PC-9 (cell line): ENCODE results near the gene CTU1. TPM values are rescaled to one million over a fixed set of nuclear protein-coding genes. Genes with fewer than 3 reads are reported as not detected.

ENCODE experiments used
- BruUV-seq: library from RNA; stranded (reverse); fragments of 400-500 nt; replicated peaks from 2 replicates; lab custom pipeline; 2021; lab: Mats Ljungman, UMichigan
- CTCF ChIA-PET: fragments of 300-600 bp; sonication (Branson Sonifier 250); formaldehyde crosslinking; loops from one replicate; lab custom pipeline; 2022; ENCODE audit warnings: antibody characterized with exemption; lab: Charles Lee
- POLR2A ChIA-PET: fragments of 300-600 bp; sonication (Branson Sonifier 250); formaldehyde crosslinking; loops from one replicate; lab custom pipeline; 2022; ENCODE audit warnings: antibody characterized with exemption; ENCODE audit not compliant: unreplicated experiment; lab: Charles Lee
- DNase-seq, 2 experiments: peaks; one replicate each; pipeline versions ENCODE4 v3.0.0 to v3.0.0-alpha.2; 2015 to 2022; ENCODE audit warnings: mixed read lengths in 1 of 2
- H2AFZ ChIP-seq: fragments of 200-600 bp; sonication (generic); 2 replicates; pipeline ENCODE4 v1.8.1; 2017; ENCODE audit warnings: antibody characterized with exemption
- H3F3A ChIP-seq: fragments of 200-600 bp; sonication (generic); 2 replicates; pipeline ENCODE4 v1.8.1; 2017; ENCODE audit warnings: antibody characterized with exemption, mild to moderate bottlenecking, low read depth; ENCODE audit not compliant: insufficient read depth
- H3K27ac ChIP-seq: fragments of 200-600 bp; sonication (generic); 2 replicates; pipeline ENCODE4 v1.6.1; 2016; ENCODE audit warnings: mixed run types
- H3K27me3 ChIP-seq: fragments of 200-600 bp; sonication (generic); 2 replicates; pipeline ENCODE4 v1.6.1; 2016; ENCODE audit warnings: low read depth, mixed run types; ENCODE audit not compliant: insufficient read depth
- H3K36me3 ChIP-seq: fragments of 200-600 bp; sonication (generic); 2 replicates; pipeline ENCODE4 v1.6.1; 2016; ENCODE audit warnings: low read depth, mixed run types
- H3K4me1 ChIP-seq: fragments of 200-600 bp; sonication (generic); replicated peaks from 2 replicates; pipeline ENCODE4 v1.6.1; 2016; ENCODE audit warnings: mixed run types; ENCODE audit not compliant: insufficient read depth
- H3K4me2 ChIP-seq: fragments of 200-600 bp; sonication (generic); 2 replicates; pipeline ENCODE4 v1.6.1; 2017; ENCODE audit warnings: mixed run types
- H3K4me3 ChIP-seq: fragments of 200-600 bp; sonication (generic); 2 replicates; pipeline ENCODE4 v1.6.1; 2016; ENCODE audit warnings: mixed run types
- H3K79me2 ChIP-seq: fragments of 200-600 bp; sonication (generic); 2 replicates; pipeline ENCODE4 v1.6.1; 2017; ENCODE audit warnings: low read depth, mixed run types
- H3K9me2 ChIP-seq: fragments of 200-600 bp; sonication (generic); 2 replicates; pipeline ENCODE4 v1.8.1; 2017; ENCODE audit warnings: mild to moderate bottlenecking; ENCODE audit not compliant: insufficient read depth
- H3K9me3 ChIP-seq: fragments of 200-600 bp; sonication (generic); 2 replicates; pipeline ENCODE4 v1.8.1; 2016; ENCODE audit warnings: low read depth; ENCODE audit not compliant: insufficient read depth
- H4K20me1 ChIP-seq: fragments of 200-600 bp; sonication (generic); 2 replicates; pipeline ENCODE4 v1.8.1; 2017; ENCODE audit not compliant: insufficient read depth
- CTCF ChIP-seq: fragments of 200-600 bp; sonication (generic); conservative IDR thresholded peaks from 2 replicates; pipeline ENCODE4 v1.6.1; 2017; ENCODE audit warnings: mixed run types, antibody characterized with exemption, mild to moderate bottlenecking, moderate library complexity
- EZH2 ChIP-seq: fragments of 200-600 bp; sonication (generic); IDR thresholded peaks from 2 replicates; pipeline ENCODE4 v1.8.0; 2017; ENCODE audit warnings: antibody characterized with exemption, low read depth
- intact Hi-C: fragments of 100-400 bp; cut with micrococcal nuclease; formaldehyde crosslinking; loops from one replicate; pipeline ENCODE4 v1.10.0; 2022; ENCODE audit not compliant: unreplicated experiment
- total RNA-seq: library from RNA; stranded (reverse); gene quantifications from 2 replicates; pipeline ENCODE4 v1.2.3, GENCODE V29; 2021

CTU1 gene
- total RNA-seq, 1 experiment from 2014 or later: 7.2 TPM

GRCh38 chr19:51097166-51097738, 11.0 kb downstream of the CTU1 start:
- intact Hi-C loops: loop anchor here (1.0 to 5.0 kb wide), 7 partner anchors 128 to 728 kb away; partner anchors contain the start of gene KLK6
- Histone ChIP-seq H3K4me1 (no peaks in the 10 kb centered on the region), H3K9me2 (no peaks in the 10 kb centered on the region), H3K4me3 (no peak overlapping the region), H3K36me3 (no peaks in the 10 kb centered on the region), H3K4me2 (no peak overlapping the region), H3F3A (peaks cover 40% of the 10 kb centered on the region; the same call in 1 of the 2 replicates), H4K20me1 (peaks cover 42% of the 10 kb centered on the region), H3K79me2 (no peaks in the 10 kb centered on the region), H3K27ac (no peak overlapping the region), H3K27me3 (no peaks in the 10 kb centered on the region), H2AFZ (no peak overlapping the region), H3K9me3 (no peaks in the 10 kb centered on the region)
- ChIA-PET CTCF (interaction anchor here (1.5 kb wide), 1 partner anchor 76 kb away, joined by 8 read pairs; no protein-coding TSS in a partner anchor), POLR2A (no interaction called here)
- TF ChIP-seq EZH2 (no peak), CTCF (peak; percentile 85)
- no TSS peak for BruUV-seq
- DNase-seq: peak; percentile 62 to 69

GRCh38 chr19:51096473-51097165, 11.6 kb downstream of the CTU1 start:
- H3K9me2 ChIP-seq: no peaks in the 10 kb centered on the region
- ChIA-PET CTCF (interaction anchor here (0.9 to 1.5 kb wide), 2 partner anchors 76 to 167 kb away, joined by 3 to 8 read pairs; no protein-coding TSS in a partner anchor), POLR2A (interaction anchor here (0.6 kb wide), 1 partner anchor 315 kb away, joined by 22 read pairs; no protein-coding TSS in a partner anchor)
- H3K9me3 ChIP-seq: no peaks in the 10 kb centered on the region
- no peak overlapping the region for H3K4me3 ChIP-seq
- intact Hi-C loops: loop anchor here (1.0 to 5.0 kb wide), 7 partner anchors 128 to 728 kb away; partner anchors contain the start of gene KLK6
- H3K79me2 ChIP-seq: no peaks in the 10 kb centered on the region
- no peak overlapping the region for H3K4me2 ChIP-seq
- DNase-seq: peak in 1 of 2 experiments; percentile 12
- H3F3A ChIP-seq: peaks cover 41% of the 10 kb centered on the region; the same call in 1 of the 2 replicates
- H3K27ac ChIP-seq: no peak overlapping the region
- no peak overlapping the region for H2AFZ ChIP-seq
- H3K4me1 ChIP-seq: no peaks in the 10 kb centered on the region
- no TSS peak for BruUV-seq
- TF ChIP-seq EZH2: no peak
- TF ChIP-seq CTCF: peak; percentile 50; the same call in 1 of the 2 replicates
- H4K20me1 ChIP-seq: peaks cover 41% of the 10 kb centered on the region
- no peaks in the 10 kb centered on the region for H3K27me3 ChIP-seq
- no peaks in the 10 kb centered on the region for H3K36me3 ChIP-seq

- Histone ChIP-seq H3K4me3 (no peak overlapping the region), H3K27ac (no peak overlapping the region), H2AFZ (no peak overlapping the region), H3K27me3 (no peaks in the 10 kb centered on the region), H4K20me1 (peaks cover 29% of the 10 kb centered on the region), H3K79me2 (no peaks in the 10 kb centered on the region), H3F3A (peaks cover 31% of the 10 kb centered on the region), H3K9me2 (no peaks in the 10 kb centered on the region), H3K4me1 (0 out of 2 replicates have a peak, but pooled peaks cover 7% of the 10 kb centered on the region), H3K9me3 (no peaks in the 10 kb centered on the region), H3K4me2 (no peak overlapping the region), H3K36me3 (no peaks in the 10 kb centered on the region)
- peak; percentile 31 to 38 for DNase-seq
- BruUV-seq: no TSS peak
- intact Hi-C loops: loop anchor here (1.0 to 5.0 kb wide), 3 partner anchors 73 to 312 kb away; no protein-coding TSS in a partner anchor
- POLR2A ChIA-PET: no interaction called here
- CTCF ChIA-PET: interaction anchor here (0.6 to 0.9 kb wide), 3 partner anchors 74 to 1012 kb away, joined by 4 to 19 read pairs (median 14); no protein-coding TSS in a partner anchor
- no peak for TF ChIP-seq EZH2
- TF ChIP-seq CTCF: peak; percentile 94
These were observed 13.4 kb downstream of the CTU1 start for GRCh38 chr19:51094696-51095279.
